A549 (cell line): ENCODE measurements around the gene EAPP.

Source experiments
- MAX ChIP-seq: IDR thresholded peaks from 2 replicates; pipeline ENCODE4 v1.6.1; 2012
- POLR2A ChIP-seq: IDR thresholded peaks from 2 replicates; pipeline ENCODE4 v1.6.1; 2012; ENCODE audit warnings: mild to moderate bottlenecking, low read length
- RAD21 ChIP-seq, 2 experiments: fragments of >200 bp in 1 of 2; sonication (Bioruptor Twin) in 1 of 2; formaldehyde crosslinking in 1 of 2; IDR thresholded peaks in 1 of 2; conservative IDR thresholded peaks in 1 of 2; 2 replicates in 1 of 2; 3 replicates in 1 of 2; pipeline ENCODE4 v1.6.1; 2012 to 2018; ENCODE audit warnings: inconsistent platforms in 1 of 2
- TF ChIP-seq, protein P1 (sequence below): IDR thresholded peaks from 2 replicates; pipeline ENCODE4 v1.6.1; 2012

DNA sequence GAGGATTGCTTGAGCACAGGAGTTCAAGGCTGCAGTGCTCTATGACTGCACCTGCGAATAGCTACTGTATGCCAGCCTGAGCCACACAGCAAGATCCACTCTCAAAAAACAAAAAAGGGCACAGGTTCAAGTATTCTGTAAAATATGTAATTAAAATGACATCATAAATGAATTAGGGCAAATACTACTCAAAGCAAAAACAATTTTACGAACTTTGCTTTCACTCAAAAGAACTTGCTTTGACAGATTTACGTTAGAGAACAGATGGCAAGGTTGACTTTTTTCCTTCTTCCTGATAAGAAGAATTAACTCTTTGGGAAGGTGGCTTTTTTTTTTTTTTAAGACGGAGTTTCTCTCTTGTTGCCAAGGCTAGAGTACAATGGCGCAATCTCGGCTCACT, 44.0 kb upstream of the EAPP start:
- TF ChIP-seq, protein P1, sequence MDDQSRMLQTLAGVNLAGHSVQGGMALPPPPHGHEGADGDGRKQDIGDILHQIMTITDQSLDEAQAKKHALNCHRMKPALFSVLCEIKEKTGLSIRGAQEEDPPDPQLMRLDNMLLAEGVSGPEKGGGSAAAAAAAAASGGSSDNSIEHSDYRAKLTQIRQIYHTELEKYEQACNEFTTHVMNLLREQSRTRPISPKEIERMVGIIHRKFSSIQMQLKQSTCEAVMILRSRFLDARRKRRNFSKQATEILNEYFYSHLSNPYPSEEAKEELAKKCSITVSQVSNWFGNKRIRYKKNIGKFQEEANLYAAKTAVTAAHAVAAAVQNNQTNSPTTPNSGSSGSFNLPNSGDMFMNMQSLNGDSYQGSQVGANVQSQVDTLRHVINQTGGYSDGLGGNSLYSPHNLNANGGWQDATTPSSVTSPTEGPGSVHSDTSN: no peak
- TF ChIP-seq RAD21 (conservative IDR thresholded peaks at IDR 0.05 in 1 of 2, IDR thresholded peaks at IDR 0.05 in 1 of 2) (no peak), MAX (no peak), POLR2A (no peak)
